C1 segment of cervical spinal cord (tissue), 14 donors: ENCODE data around the gene AHSA1.

Source experiments
- DNase-seq, 14 donors: peaks; one replicate each; lab custom pipeline; 2025; lab: John Stamatoyannopoulos, UW

The AHSA1 gene

GRCh38 chr14:77473921-77474320, 16.0 kb downstream of the AHSA1 start:
- DNase-seq = no peak

DNA sequence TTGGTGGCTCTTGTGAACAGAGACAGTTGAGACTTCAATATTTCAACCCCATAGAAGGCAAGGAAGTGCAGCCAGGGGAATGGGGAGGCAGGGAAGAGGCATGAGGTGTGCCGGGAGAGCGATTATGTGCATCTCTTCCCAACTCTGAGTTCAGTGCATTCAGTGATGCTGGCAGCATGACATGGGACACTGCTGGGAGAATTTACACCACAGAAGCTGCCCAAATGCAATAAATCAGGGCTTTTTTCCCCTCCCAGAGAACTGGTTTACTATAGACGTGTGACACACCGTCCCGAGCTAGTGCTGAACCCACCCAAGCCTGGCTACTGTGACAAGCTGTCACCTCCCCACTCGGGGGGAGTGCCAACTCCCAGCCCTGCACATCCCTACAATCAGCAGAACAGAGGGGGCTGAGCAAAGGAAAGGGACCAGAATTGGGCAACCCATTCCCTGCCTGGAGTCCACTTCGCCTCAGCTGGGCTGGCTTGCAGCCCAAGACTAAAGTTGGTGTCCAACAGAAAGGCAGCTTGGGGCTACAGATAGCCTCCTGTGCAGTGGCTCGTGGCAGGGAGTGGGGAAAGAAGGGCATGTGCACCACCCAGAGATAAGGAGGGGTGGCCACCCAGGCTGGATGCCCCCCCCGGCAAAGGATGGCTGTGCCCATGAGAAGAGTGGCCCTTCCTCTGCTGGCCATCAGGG, 16.7 kb downstream of the AHSA1 start:
- no peak for DNase-seq

GRCh38 chr14:77475432-77476115, 17.7 kb downstream of the AHSA1 start:
- DNase-seq = no peak

- DNase-seq = no peak
These were observed 20.1 kb downstream of the AHSA1 start for GRCh38 chr14:77478029-77478428.

DNA sequence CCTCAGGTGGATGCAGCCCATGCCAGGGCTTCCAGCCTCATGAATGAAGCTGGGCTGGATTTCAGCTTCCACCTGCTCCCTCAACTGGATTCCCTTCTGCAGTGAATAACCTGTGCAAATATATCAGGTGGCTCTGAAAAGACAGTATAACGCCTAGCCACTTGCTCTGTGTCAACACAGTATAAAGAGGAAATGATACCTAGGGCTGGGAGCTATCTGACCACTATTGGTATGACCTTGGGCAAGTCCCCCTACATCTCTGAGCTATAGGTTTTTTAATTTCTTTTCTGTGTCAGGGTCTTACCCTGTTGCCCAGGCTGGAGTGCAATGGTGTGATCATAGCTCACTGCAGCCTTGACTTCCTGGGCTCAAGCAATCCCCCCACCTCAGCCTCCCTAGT, 20.9 kb downstream of the AHSA1 start:
- DNase-seq = no peak

- no peak for DNase-seq
These were observed 24.5 kb downstream of the AHSA1 start for GRCh38 chr14:77482422-77482821.

- no peak for DNase-seq
These were observed 27.4 kb downstream of the AHSA1 start for GRCh38 chr14:77485256-77485655.

- DNase-seq = no peak
These were observed 28.2 kb downstream of the AHSA1 start for GRCh38 chr14:77485901-77486678.

DNA sequence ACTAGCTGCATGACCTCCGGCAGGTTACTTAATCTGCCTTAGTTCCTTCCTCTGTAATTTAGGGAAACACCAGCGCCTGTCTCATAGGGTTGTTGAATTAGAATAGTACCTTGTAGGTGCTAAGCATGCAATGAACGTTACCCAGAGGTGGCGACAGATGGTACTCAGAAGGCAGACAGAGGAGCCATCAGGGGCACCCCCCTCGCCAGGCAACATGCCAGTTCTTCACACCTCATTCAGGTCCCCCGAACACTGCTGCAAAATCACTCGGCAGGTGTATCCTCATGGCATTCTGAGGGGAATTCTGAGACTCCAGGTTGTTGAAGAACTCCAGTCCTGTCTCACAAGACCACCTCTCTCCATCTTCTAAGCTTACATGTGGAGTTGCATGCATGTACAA, 30.7 kb downstream of the AHSA1 start:
- no peak for DNase-seq

DNA sequence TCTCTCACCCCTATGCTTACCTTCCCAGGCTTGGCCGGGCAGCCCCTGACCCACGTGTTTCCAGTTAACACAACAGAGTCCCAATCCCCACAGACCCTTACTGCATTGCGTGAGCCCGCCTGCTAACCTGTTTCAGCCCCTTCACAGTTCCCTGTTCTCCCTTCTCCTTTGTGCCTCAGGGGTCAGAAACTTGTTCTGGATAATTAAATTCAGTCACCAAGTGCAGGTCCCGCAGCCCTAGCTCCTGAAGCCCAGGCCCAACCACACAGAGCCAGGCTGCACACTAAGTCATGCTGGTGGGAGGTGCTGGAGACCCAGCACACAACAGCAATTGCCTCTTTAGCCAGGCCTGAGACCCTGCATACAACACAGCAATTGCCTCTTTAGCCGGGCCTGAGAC, 31.1 kb downstream of the AHSA1 start:
- no peak for DNase-seq

DNA sequence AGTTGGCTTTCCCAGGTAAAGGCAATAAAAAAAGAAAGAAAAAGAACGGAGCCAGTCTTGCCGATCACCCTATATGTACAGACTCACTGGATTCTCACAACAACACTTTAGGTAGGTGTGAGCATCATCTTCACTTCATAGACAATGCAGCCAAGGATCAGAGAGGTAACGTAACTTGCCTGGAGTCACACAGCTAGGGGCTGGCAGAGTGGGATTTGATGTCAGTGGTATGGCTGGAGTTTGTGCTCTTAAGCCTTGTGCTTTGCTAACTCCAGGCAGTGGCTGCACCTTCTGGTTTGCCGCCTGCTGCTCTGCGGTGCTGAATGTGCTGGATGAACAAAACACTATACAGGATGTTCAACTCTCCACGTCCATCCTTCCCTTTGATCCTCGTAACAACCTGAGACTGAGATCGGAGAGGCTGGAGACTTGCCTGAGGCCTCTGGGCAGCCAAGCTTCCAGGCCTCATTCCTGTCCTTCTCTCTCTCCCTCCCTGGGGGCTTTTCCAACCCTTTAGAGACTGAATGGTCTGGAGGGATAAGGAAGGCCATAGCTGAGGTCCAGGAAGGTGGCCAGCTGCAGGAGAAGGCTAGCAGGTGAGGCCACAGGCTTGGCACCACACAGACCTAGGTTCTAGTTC, 32.6 kb downstream of the AHSA1 start:
- no peak for DNase-seq

DNA sequence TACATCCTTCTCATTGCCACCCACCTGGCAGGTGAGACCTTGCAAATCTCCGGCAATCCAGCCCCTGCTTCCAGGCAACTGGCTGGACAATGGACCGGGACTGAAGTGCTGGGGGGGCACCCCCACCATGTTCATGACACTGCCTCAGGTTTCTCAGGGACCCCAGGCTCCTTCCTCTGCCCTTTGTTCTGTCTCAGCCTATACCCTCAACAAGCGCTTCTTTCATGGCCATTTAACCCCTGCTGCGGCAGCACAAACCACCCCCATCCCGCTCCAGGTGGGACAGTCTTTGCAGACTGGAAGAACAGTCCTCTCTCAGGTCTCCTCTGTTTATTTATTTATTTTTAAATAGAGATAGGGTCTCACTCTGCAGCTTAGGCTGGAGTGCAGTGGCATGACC, 33.2 kb downstream of the AHSA1 start:
- no peak for DNase-seq

DNA sequence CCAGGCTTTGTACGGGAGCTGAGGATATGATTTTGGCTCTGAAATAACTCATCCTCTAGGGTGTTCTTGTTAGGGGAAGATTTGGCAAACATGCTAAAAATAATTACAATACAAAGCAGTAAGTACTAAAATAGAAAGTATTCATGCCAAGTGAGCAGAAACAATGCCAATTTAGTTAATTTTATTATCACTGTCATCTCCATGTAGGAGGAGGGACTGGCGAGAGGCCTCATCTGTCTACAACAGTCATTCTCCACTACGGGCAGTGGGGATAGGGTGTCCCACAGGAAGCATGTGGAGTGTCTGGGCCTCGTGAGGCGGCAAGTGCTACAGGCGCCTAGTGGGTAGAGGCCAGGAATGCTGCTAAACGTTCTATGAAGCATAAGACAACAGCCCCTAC, 37.4 kb downstream of the AHSA1 start:
- DNase-seq = no peak

GRCh38 chr14:77498120-77498979, 40.5 kb downstream of the AHSA1 start, which contains the start of gene ISM2:
TSS of gene ISM2 (minus strand) at chr14:77498816. CDS start at chr14:77498793, 23 bp downstream.
- peak in 1 of 14 donors; percentile 1 for DNase-seq

DNA sequence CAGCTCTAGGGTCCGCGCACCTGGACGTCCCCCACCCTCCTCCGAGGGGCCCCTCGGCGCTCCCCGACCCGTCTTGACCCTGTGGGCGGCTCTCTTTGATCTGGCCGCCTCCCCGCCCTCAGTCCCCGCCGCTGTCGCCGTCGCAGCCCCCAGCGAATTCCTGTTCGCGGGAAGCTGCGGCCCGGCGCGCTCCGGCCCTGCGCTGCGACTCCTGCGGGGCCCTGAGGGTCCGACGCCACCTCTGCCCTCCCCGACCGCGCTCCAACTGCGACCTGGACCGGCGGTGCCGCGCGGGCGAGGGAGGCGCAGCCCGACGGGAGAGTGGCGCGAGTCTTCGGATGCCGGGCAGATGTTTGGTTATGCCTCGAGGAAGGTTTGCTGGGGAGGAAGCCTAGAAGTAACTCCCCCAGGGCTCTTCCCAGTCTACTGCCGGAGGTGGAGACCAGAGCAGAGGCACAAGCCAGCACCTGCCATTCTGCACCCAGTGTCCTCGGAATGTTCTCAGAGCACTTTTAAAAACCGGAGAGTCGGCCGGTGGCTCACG, 41.2 kb downstream of the AHSA1 start:
- DNase-seq = no peak

GRCh38 chr14:77502109-77502782, 44.4 kb downstream of the AHSA1 start:
- DNase-seq = no peak

DNA sequence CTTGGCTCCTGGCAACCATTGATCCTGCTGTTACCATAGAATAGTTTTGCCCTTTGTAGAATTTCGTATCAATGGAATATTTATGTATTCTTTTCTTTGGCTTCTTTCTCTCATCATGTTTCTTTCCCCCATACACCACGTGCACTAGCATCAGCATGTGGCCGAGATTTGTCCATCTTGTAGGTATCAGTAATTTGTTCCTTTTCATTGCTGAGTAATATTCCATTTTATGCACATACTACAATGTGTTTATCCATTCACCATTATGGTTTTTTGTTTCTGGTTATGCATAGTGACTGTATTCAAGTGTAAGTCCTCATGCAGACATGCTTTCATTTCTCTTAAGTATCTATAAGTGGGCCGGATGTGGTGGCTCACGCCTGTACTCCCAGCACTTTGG, 45.2 kb downstream of the AHSA1 start:
- DNase-seq = no peak

DNA sequence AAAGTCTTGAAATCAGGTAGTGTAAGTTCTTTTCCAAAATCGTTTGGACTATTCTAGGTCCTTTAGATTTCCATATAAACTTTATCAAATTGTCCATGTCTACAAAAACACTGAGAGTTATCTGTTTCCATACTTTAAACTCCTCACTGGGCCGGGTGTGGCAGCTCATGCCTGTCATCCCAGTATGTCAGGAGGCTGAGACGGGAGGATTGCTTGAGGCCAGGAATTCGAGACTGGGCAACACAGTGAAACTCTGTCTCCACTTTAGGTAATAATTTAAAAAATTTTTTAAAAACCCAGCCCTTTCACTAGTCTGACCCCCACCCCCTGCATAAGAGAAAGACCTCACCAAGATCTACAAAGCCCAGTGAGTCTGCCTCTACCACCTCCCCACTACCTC, 47.1 kb downstream of the AHSA1 start:
- no peak for DNase-seq

- DNase-seq = no peak
These were observed 49.9 kb downstream of the AHSA1 start for GRCh38 chr14:77507762-77508161.

- DNase-seq = no peak
These were observed 50.4 kb downstream of the AHSA1 start for GRCh38 chr14:77508249-77508648.
